HG02981 (cell line): ENCODE results near the gene TBK1.

ENCODE experiments used
- ATAC-seq: cut with Tn5 transposase; IDR thresholded peaks from one replicate; pipeline ENCODE4 v1.9.1; 2021; ENCODE audit warnings: mild to moderate bottlenecking, moderate library complexity; ENCODE audit not compliant: unreplicated experiment

Gene TBK1

DNA sequence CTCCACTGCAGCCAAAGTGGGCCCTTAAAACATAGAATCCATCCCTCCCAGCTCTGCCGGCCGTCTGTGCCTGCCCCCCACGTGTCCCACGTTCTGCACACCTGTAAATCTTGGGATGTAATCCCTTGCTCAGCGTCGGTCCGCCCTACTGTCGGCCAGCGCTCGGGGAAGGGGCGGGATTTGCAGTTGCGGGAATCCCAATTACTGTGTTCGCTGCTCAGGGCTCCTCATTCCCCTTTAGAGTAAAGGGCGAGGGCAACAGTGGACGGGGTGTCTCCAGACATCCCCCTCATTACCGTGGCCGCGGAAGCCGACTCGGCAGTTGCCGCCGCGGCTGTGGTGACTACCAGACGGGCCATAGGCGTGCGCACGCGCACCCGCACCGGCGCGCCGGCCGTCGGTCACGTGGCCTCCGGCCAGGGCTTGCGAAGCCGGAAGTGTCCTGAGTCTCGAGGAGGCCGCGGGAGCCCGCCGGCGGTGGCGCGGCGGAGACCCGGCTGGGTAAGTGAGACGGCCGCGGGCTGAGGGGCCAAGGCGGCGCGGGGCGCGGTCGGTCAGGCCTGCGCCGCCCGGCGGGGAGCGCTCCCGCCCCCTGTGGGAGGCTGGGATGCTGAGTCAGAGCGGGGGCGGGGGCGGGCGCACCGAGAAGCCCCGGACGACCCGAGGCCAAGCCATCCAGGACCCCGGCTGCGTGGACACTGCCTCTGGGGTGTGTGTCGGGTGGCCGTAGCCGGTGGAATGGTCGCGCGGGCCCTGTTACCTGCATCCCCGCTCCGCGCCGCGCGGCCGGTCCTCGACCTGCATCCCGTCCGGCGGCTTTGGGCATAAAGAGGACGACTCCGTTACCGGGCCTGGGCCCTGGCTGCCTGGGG, at the start of gene TBK1:
TBK1 (plus strand) TSS at position 434 of the 872 bp plus-strand sequence. CDS start 3,751 bp downstream, outside the sequence.
- peak; percentile 89 for ATAC-seq

DNA sequence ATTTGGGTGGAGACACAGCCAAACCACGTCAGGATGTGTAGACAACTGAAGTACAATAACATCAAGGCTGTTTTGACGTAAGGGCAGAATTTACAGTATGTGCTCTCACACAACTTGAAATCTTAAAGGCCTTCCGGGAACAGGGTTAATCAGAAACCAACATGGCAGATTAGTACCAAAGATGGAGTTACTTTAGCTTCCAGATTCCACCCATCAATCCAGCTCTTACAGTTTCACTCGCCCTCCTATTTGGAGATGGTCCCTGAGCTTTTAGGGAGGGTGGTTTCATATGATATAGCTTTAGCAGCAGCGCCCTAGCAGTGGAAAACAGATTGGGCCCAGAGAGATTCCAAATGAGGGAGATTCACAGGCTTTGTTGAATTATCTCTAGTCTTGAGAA, 49.7 kb upstream of the TBK1 start:
- no peak for ATAC-seq

DNA sequence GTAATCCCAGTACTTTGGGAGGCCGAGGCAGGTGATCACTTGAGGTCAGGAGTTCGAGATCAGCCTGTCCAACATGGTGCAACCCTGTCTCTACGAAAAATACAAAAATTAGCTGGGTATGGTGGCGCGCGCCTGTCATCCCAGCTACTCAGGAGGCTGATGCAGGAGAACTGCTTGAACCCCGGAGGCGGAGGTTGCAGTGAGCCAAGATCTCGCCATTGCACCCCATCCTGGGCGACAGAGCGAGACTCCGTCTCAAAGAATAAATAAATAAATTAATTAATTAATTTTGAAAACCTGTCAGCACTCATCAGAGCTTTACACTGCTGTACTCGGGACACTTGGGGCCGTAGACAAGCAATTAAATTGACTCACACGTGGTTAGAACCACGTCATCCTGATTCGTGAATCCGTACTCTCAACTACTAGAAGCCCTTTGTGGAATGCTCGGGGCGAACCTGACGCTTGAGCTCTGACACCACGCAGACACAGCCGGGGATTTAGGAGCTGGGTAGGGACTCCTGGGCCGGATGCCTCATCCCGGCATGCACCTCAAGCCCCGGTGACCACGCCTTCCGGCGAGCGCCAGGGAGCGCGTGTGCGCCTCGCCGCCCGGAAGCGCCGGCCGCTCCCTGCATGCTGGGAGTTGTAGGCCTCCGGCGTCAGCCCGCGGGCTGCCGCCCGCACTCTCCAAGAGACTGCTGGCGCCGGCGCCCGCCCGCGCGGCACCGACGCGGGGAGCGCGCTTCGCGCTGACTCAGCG, 48.0 kb upstream of the TBK1 start, which contains the start of gene XPOT:
XPOT (plus strand) TSS at position 686 of the 763 bp plus-strand sequence. CDS start 5,644 bp downstream, outside the sequence.
- ATAC-seq: peak; percentile 95

DNA sequence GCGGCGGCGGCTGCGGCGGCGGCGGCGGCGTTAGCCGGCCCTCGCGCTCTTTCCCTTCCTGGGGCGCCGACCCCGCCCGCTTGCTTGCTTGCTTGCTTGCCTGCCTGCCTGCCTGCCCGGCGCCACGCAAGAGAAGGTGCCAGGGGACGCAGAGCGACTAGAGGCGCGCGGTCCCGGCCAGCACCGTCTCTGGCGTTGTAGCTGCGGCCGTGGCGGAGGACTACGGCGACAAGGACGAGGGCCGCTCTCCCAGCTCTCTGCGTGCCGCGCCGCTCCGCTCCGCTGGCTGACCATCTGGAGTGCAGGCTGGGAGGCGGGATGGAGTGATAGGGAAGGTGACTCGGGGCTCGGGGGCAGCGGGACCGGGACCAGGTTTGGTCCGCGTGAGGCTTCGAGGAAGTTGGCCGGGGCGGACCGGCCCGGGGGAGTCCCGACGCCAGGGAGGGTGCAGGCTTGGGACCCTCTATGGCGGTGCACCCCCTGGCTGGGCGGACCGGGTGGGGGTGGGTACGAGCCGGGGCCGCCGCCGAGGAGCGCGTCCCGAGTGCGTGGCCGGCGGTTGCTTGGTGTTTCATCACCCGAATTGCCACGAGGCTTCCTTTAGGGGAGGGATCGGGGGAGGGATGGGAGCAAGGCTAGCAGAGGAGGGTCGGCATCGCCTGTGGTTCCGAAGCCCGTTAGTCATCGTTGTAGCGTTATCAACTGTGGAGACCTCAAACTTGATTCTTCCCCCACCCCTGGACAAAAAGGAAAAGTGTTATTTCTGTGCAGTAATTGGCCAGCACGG, 47.3 kb upstream of the TBK1 start:
- peak; percentile 27 for ATAC-seq

DNA sequence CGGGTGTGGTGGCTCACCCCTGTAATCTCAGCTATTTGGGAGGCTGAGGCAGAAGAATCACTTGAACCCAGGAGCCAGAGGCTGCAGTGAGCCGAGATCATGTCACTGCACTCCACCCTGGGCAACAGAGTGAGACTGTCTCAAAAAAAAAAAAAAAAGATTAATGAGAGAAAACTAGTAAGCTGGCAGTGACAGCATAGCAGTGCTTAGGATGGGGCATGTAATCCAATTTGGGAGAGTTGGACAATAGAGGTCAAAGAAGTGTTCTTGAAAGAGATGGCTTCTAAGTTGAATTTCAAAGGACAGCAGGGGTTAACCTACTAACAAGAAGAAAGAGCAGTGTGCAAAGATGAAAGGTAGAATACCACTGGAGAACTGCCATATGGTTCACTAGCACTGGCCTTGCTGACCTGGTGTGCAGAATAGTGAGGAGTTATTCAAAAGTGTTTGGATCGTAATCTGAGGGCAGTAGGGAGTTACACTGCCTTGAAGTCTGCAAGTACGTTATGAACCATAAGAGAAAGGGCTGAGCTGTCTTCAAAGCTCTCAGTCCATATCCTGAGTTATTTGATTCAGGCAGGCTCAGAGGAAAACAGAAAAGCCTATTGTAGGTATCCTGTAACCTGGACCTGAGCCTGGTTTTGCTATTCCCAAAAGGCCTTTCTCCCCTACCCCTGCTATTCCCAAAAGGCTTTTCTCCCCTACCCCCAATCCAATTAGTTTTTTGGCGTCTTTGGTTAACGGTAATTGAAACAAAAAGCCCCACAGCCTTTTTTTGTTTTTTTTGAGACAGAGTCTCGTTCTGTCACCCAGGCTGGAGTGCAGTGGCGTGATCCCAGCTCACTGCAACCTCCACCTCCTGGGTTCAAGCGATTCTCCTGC, 44.3 kb upstream of the TBK1 start:
- ATAC-seq: no peak

DNA sequence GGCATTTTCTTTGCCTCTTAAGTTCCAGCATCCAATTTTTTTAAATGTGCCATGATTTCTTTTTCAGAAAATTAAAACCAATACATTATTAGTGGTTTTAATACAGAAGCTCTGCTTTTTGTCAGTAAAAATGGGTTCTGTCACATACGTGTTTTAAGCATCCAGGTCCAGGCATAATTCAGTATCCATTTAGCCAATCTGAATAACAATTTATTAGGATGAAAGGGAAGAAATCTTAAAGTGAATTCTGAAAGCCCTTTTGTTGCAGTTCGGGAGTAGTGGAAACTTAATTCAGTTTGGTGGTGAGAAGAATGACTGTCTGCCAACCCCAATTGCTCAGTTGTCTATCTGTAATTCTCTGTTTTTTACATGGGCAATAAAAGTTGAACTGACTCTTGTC, 40.5 kb upstream of the TBK1 start:
- no peak for ATAC-seq

DNA sequence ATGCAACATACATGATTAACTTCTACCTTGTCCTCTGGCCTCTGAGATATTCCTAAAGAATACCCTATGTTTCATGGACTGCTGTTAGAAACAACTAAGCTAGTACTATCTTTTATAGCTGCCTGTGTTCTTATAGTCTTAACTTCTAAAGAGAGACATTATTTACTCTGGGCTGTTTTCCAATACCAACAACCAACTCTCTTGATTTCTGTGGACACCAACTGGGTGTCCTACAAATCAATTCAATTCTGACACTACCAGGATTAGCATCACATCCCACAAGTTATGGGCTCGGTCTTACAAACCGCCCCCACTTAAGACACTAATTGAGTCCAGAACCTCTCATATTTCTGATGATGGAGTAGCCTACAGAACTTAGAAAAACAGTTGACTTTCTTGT, 39.5 kb upstream of the TBK1 start:
- ATAC-seq: no peak

DNA sequence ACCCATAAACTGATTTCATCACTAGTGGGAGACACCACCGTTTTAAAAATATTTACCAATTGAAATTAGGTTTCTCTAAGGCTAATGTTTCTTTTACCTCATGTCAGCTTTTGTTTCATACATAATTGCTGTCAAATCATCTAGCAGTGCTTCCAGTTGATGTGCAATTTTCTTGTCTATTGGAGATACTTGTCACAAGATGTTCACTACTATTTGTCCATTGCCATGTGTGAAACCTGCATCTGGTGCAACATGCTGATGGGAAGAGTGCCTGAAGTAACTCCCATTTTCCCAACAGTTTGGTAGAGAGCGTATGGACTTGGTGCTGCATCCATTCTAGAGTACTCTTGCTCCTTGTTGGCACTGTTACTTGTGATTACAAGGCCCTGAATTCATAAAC, 38.0 kb upstream of the TBK1 start:
- no peak for ATAC-seq

DNA sequence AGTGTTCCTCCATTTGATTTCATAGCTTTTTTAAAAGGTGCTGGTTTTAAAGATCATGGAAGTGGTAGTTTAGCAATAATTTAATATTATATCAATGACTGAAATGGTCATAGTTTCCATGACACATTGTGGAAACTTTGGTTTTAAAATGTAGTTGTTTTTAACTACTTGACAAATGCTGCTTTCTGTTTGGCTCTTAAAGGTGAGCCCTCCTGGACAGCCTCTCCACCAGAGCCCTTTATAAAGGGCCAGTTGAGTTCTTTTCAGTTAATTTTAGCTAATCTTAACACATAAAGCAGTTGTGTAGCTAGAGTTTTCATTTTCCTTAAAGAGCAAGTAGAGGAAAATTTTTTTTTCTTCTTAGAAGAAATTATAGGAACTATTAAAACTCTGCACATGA, 33.7 kb upstream of the TBK1 start:
- ATAC-seq: no peak

DNA sequence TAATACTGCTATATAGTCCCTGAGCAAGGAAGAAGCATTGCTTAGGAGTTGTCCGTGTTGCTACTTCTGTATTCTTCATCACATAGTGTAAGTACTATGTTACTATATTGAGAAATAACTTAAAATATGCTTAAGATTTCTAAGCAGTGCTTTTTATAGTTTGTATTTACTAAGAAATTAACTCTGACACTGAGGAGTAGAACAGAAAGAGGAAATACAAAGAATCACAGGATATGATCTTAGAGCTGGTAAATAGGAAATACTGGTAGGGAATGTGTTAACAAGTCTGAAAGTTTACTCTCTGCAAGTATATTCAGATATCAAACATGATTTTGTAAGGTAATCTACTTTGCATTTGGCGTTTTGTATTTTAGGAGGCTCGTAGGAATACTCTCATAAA, 32.2 kb upstream of the TBK1 start:
- no peak for ATAC-seq

DNA sequence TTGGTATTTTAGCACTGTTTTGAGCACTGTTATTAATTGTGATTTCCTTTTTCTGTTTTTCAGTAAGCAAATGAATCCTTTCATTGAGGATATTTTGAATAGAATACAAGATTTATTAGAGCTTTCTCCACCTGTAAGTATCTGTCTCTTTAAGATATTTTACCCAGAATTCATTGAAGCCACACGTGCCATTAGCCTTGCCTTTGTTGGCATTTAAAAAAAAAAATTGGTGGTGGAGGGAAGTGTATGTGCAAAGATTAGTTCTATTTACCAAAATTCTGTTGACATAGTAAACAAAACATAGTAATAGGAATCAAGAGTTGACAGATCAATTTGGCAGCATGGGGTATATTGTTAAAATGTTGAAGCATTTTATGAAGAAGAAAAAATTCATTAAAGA, 23.9 kb upstream of the TBK1 start:
- no peak for ATAC-seq

DNA sequence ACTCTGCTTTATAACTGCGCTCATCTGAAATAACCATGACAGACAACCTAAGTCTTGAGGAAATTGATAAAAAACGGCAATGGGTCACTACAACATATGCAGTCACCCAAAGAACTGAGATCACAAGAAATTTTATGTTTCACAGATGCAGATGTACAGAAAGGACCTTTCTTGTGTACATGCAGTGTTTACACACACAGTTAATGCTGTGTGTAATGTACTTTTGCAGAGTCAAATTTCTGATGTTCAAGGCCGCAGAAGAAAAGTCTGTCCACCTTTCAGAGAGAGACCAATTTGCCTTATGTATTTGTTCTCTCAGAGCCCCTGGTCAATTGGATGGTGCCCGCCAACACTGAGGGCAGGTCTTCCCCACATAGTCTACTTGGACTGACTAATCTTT, 23.0 kb upstream of the TBK1 start:
- no peak for ATAC-seq

DNA sequence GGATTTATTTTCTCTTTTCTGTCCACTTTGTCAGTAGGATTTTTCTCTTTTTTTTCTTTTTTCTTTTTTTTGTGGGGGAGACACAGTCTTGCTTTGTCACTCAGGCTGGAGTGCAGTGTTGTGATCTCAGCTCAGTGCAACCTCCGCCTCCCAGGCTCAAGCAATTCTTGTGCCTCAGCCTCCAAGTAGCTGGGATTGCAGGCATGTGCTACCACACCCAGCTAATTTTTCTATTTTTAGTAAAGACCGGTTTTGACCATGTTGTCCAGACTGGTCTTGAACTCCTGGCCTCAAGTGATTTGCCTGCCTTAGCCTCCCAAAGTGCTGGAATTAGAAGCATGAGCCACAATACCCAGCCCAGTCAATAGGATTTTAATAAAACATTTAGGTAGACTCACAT, 21.0 kb upstream of the TBK1 start:
- ATAC-seq: no peak

DNA sequence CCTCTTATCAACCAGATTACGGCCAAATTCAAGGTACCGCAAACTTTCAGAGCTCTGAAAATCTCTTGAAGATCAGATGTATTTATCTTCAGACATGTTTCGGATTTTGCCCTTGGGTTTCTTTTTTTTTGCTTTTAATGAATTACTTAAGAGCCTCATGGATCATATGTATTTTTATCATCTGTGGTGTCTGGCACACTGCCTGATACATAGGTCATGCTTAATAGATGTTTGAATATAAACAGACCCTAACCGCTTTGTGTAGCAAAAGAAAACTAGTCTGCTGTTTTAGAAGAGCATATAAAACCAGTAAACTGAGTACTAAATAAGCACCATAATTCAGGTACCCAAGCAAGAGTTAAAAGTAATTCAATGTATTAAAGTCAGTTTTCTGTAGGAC, 20.1 kb upstream of the TBK1 start:
- no peak for ATAC-seq

DNA sequence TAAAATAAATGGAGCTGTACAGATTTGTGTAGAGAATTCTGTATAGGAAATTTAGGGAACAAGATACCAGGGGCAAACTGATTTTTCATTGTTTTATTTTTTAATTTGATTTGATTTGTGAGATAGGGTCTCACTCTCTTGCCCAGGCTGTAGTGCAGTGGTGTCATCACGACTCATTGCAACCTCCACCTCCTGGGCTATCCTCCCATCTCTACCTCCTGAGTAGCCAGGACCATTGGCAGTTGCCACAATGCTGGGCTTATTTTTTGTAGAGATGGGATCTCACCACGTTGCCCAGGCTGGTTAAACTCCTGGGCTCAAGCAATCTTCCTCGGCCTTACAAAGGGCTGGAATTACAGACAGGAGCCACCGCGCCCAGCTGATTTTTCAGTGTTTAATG, 18.0 kb upstream of the TBK1 start:
- no peak for ATAC-seq

DNA sequence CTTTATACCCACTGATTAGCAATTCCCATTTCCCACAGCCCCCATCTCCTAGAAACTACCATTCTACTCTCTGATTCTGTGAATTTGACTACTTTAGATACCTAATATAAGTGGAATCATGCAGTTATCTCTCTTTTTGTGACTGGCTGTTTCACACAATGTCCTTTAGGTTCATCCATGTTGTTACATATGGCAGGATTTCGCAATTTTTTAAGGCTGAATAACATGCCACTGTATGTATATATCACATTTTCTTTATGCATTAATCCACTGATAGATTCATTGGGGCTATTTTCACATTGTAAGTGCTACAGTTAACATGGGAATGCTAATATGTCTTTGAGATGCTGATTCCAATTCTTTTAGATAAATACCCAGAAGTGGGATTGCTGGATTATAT, 11.8 kb upstream of the TBK1 start:
- no peak for ATAC-seq

DNA sequence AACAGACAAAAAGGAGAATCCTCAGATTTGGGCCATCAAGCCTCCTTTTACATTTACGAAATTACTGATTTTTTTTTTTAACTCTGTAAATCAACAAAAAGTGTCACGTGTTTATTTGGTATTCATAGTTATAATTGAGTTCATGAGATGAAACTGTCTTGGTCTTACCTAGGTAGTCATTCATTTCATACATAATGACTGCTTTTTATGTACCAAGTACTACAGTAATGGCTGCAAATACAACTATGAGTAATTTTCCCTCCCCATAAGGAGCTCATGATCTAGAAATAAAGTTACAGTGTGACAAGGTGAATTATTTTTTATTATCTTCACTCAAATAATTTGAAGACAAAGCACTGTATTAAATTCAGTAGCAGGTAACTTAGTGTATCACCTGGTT, 6.4 kb upstream of the TBK1 start:
- no peak for ATAC-seq

DNA sequence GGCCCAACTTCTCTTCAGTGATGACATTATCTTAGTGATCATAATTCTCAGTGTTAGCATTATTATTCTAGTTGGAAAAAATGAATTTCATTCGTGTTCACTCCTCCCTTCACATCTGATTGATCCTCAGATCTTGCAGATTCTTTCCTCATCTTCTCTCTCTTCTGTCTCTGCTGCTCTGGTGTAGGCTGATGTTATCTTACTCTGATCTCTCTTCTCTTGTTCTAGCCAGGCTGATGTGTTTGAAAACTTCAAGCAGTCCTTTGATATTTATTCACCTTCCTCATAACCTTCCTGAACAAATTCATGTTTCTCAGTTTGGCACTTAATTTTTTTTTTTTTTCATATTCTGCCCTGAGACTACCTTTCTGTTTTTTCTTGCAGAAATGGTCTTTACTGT, 5.6 kb upstream of the TBK1 start:
- ATAC-seq: no peak

DNA sequence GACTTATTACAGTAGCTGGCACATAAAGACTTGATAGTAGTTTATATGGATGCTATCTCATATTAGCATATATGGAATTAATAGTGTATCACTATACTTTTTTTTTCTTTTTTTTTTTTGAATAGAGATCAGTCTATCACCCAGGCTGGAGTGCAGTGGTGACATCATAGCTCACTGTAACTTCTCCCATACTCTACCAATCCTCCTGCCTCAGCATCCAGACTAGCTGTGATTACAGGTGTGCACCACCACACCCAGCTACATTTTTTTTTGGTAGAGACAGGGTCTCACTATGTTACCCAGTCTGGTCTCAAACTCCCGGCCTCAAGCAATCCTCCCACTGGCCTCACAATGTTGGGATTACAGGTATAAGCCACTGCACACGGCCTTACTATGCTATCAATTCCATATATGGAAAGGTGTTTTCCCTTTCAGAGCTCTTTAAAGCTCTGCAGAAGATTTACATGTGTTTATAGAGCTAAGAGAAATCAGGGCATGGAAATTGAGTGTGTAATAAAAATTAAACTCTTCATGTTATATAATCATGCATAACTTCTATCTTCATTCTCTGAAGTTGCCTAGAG, 1.8 kb upstream of the TBK1 start:
- no peak for ATAC-seq
